IMR-90 (cell line): ENCODE data around the gene RTRAF. TPM values are rescaled to one million over a fixed set of nuclear protein-coding genes. Genes with fewer than 3 reads are reported as not detected.

Experiments used
- ATAC-seq: fragments of 200-7000 bp; cut with Tn5 transposase; 2 replicates; pipeline ENCODE4 v1.9.1; 2020; ENCODE audit warnings: low read depth, mild to moderate bottlenecking, moderate library complexity
- BruUV-seq: library from RNA; stranded (reverse); fragments of 400-500 nt; replicated peaks from 2 replicates; lab custom pipeline; 2021; lab: Mats Ljungman, UMichigan
- CTCF ChIA-PET: fragments of 300-600 bp; formaldehyde crosslinking; extraction: SDS; loops from one replicate; lab custom pipeline; 2021; ENCODE audit warnings: antibody characterized with exemption; lab: Yijun Ruan, JAX
- POLR2A ChIA-PET: fragments of 300-600 bp; sonication (Branson Sonifier 250); formaldehyde crosslinking; loops from one replicate; lab custom pipeline; 2022; ENCODE audit warnings: antibody characterized with exemption; ENCODE audit not compliant: unreplicated experiment; lab: Charles Lee
- DNase-seq: peaks from one replicate; pipeline ENCODE4 v3.0.0; 2013
- H2AFZ ChIP-seq: replicated peaks from 2 replicates; pipeline ENCODE3; 2013; ENCODE audit warnings: low read length, mild to moderate bottlenecking; ENCODE audit not compliant: poor library complexity
- H2AK5ac ChIP-seq: 2 replicates; pipeline ENCODE4 v1.6.1; 2013; ENCODE audit warnings: low read depth, low read length, inconsistent platforms
- H2AK9ac ChIP-seq: replicated peaks from 2 replicates; pipeline ENCODE3; 2013; ENCODE audit warnings: mild to moderate bottlenecking, low read depth, low read length, moderate library complexity; ENCODE audit not compliant: poor library complexity
- H2BK120ac ChIP-seq: 2 replicates; pipeline ENCODE4 v1.6.1; 2013; ENCODE audit warnings: low read depth, low read length, inconsistent platforms
- H2BK15ac ChIP-seq: 3 replicates; pipeline ENCODE4 v1.6.1; 2013; ENCODE audit warnings: low read depth, low read length, inconsistent platforms
- H2BK20ac ChIP-seq: 2 replicates; pipeline ENCODE4 v1.6.1; 2013; ENCODE audit warnings: low read depth, mild to moderate bottlenecking, inconsistent platforms, low read length, moderate library complexity
- H2BK5ac ChIP-seq: 2 replicates; pipeline ENCODE4 v1.6.1; 2013; ENCODE audit warnings: mild to moderate bottlenecking, low read depth, low read length, inconsistent platforms; ENCODE audit not compliant: poor library complexity, severe bottlenecking
- H3K14ac ChIP-seq: replicated peaks from 2 replicates; pipeline ENCODE4 v1.6.1; 2013; ENCODE audit warnings: low read depth, low read length, inconsistent platforms
- H3K18ac ChIP-seq: 2 replicates; pipeline ENCODE4 v1.6.1; 2013; ENCODE audit warnings: low read depth, low read length, control low read depth
- H3K23ac ChIP-seq: 2 replicates; pipeline ENCODE4 v1.6.1; 2013; ENCODE audit warnings: low read depth, low read length, inconsistent platforms
- H3K27ac ChIP-seq: 2 replicates; pipeline ENCODE4 v1.5.1; 2013; ENCODE audit warnings: mild to moderate bottlenecking, control low read depth, low read length; ENCODE audit not compliant: insufficient read depth
- H3K27me3 ChIP-seq: 2 replicates; pipeline ENCODE4 v1.6.1; 2013; ENCODE audit warnings: low read length; ENCODE audit not compliant: control insufficient read depth, insufficient read depth
- H3K36me3 ChIP-seq: 2 replicates; pipeline ENCODE4 v1.6.1; 2013; ENCODE audit warnings: low read length, mixed read lengths; ENCODE audit not compliant: control insufficient read depth, insufficient read depth
- H3K4ac ChIP-seq: 2 replicates; pipeline ENCODE4 v1.6.1; 2013; ENCODE audit warnings: low read depth, low read length, inconsistent platforms
- H3K4me1 ChIP-seq: 2 replicates; pipeline ENCODE4 v1.6.1; 2013; ENCODE audit warnings: low read length, mixed read lengths; ENCODE audit not compliant: control insufficient read depth, insufficient read depth
- H3K4me2 ChIP-seq: 2 replicates; pipeline ENCODE4 v1.6.1; 2013; ENCODE audit warnings: low read depth, mild to moderate bottlenecking, control low read depth, low read length, moderate library complexity
- H3K4me3 ChIP-seq: 2 replicates; pipeline ENCODE4 v1.5.1; 2013; ENCODE audit warnings: low read depth, mild to moderate bottlenecking, control low read depth, low read length, moderate library complexity; ENCODE audit not compliant: insufficient read depth
- H3K56ac ChIP-seq: 2 replicates; pipeline ENCODE4 v1.6.1; 2013; ENCODE audit warnings: low read length, inconsistent platforms; ENCODE audit not compliant: insufficient read depth; ENCODE audit errors: extremely low read depth
- H3K79me1 ChIP-seq, 2 experiments: 2 replicates each; pipeline ENCODE4 v1.6.1; 2013; ENCODE audit warnings: low read length in 2 of 2, inconsistent platforms in 1 of 2, low read depth in 1 of 2
- H3K9ac ChIP-seq: 2 replicates; pipeline ENCODE4 v1.6.1; 2013; ENCODE audit warnings: low read depth, low read length, control low read depth
- H3K9me1 ChIP-seq: 2 replicates; pipeline ENCODE4 v1.6.1; 2013; ENCODE audit warnings: low read length, inconsistent platforms; ENCODE audit not compliant: insufficient read depth
- H3K9me3 ChIP-seq: 2 replicates; pipeline ENCODE4 v1.6.1; 2013; ENCODE audit warnings: low read length; ENCODE audit not compliant: control insufficient read depth, insufficient read depth
- H4K20me1 ChIP-seq: 2 replicates; pipeline ENCODE4 v1.6.1; 2013; ENCODE audit warnings: low read length, inconsistent platforms; ENCODE audit not compliant: insufficient read depth
- H4K5ac ChIP-seq: 2 replicates; pipeline ENCODE4 v1.6.1; 2013; ENCODE audit warnings: mild to moderate bottlenecking, low read depth, low read length, control low read depth
- H4K8ac ChIP-seq, 2 experiments: 2 replicates each; pipeline ENCODE4 v1.6.1; 2013; ENCODE audit warnings: low read depth in 2 of 2, low read length in 2 of 2, control low read depth in 1 of 2, inconsistent platforms in 1 of 2
- H4K91ac ChIP-seq: 2 replicates; pipeline ENCODE4 v1.6.1; 2013; ENCODE audit warnings: low read depth, low read length, inconsistent platforms; ENCODE audit not compliant: insufficient read depth
- CTCF ChIP-seq: conservative IDR thresholded peaks from 2 replicates; pipeline ENCODE4 v1.5.1; 2012; ENCODE audit warnings: mild to moderate bottlenecking, low read depth, low read length, improper control_type of control experiment
- NFE2L2 ChIP-seq: fragments of 150-350 bp; IDR thresholded peaks from 2 replicates; pipeline ENCODE4 v1.6.1; 2016; ENCODE audit warnings: low read depth, mild to moderate bottlenecking, low read length
- RAD21 ChIP-seq: IDR thresholded peaks from 2 replicates; pipeline ENCODE4 v1.6.1; 2012; ENCODE audit warnings: low read length, improper control_type of control experiment
- SMC3 ChIP-seq: fragments of 150-350 bp; IDR thresholded peaks from 2 replicates; pipeline ENCODE4 v1.6.1; 2016; ENCODE audit warnings: low read depth, mild to moderate bottlenecking, antibody characterized with exemption, low read length, moderate library complexity
- WGBS, 2 experiments: methylation state at CpG; one replicate each; pipeline versions ENCODE4 v1.1.5 to v1.1.7; 2013; ENCODE audit warnings: missing lambda C conversion rate in 2 of 2; ENCODE audit not compliant: insufficient read length in 1 of 2; ENCODE audit errors: extremely low coverage in 2 of 2; 5-methylcytosine and 5-hydroxymethylcytosine counted together
- dilution Hi-C: fragments of 300-500 bp; cut with HindIII; formaldehyde crosslinking; loops from one replicate; pipeline ENCODE4 v1.14.3; 2018; ENCODE audit warnings: low sequenced_read_pairs; ENCODE audit not compliant: unreplicated experiment
- in situ Hi-C: fragments of 300-500 bp; cut with MboI; formaldehyde crosslinking; loops from 3 replicates; pipeline ENCODE4 v1.14.3; 2019; ENCODE audit warnings: low sequenced_read_pairs, inconsistent platforms, mixed read lengths
- intact Hi-C: fragments of 100-400 bp; cut with micrococcal nuclease; formaldehyde crosslinking; loops from 2 replicates; pipeline ENCODE4 v1.10.0; 2022
- polyA plus RNA-seq, 3 experiments: library from polyadenylated mRNA; depleted of rRNA; stranded (reverse); fragments of >200 nt; gene quantifications; 2 replicates each; pipeline ENCODE4 v1.2.3, GENCODE V29; 2012; ENCODE audit warnings: low replicate concordance in 1 of 3
- total RNA-seq: library from RNA; depleted of rRNA; stranded (reverse); fragments of >200 nt; gene quantifications from 2 replicates; pipeline ENCODE4 v1.2.3, GENCODE V29; 2012

RTRAF gene
- total and polyA plus RNA-seq, 2 of the 4 experiments (the other 2 are of a cell fraction) = 53.2 to 102 TPM

- no peak overlapping the region for H4K8ac ChIP-seq
- H3K18ac ChIP-seq = no peak overlapping the region
- peak; percentile 33; the same call in 1 of the 2 replicates for ATAC-seq
- no peak overlapping the region for H2BK20ac ChIP-seq
- H3K9me3 ChIP-seq = no peaks in the 10 kb centered on the region
- H2BK120ac ChIP-seq = no peak overlapping the region
- no CpG with 5 or more reads among the region's 4 CpGs for WGBS, 2 experiments
- H2AFZ ChIP-seq = no peak overlapping the region
- H3K4me3 ChIP-seq = no peak overlapping the region
- no peak overlapping the region for H4K5ac ChIP-seq
- H3K9me1 ChIP-seq = no peaks in the 10 kb centered on the region
- H4K20me1 ChIP-seq = no peaks in the 10 kb centered on the region
- dilution Hi-C loops = no loop called here
- no peak overlapping the region for H3K4me2 ChIP-seq
- POLR2A ChIA-PET = no interaction called here
- no peak overlapping the region for H4K91ac ChIP-seq
- no peak overlapping the region for H3K23ac ChIP-seq
- H3K4me1 ChIP-seq = peaks cover 2% of the 10 kb centered on the region; the same call in 1 of the 2 replicates
- TF ChIP-seq CTCF = peak; percentile 78
- TF ChIP-seq SMC3 = peak; percentile 86
- TF ChIP-seq RAD21 = peak; percentile 85
- TF ChIP-seq NFE2L2 = no peak
- no TSS peak for BruUV-seq
- H3K79me1 ChIP-seq = peaks cover 10 to 23% of the 10 kb centered on the region in 2 experiments
- no peaks in the 10 kb centered on the region for H3K27me3 ChIP-seq
- H3K4ac ChIP-seq = no peak overlapping the region
- H2BK5ac ChIP-seq = no peak overlapping the region
- DNase-seq = peak; percentile 68
- no peak overlapping the region for H2AK9ac ChIP-seq
- no peak overlapping the region for H2AK5ac ChIP-seq
- CTCF ChIA-PET = interaction anchor here (0.7 to 1.7 kb wide), 8 partner anchors 8 to 152 kb away, joined by 3 to 8 read pairs (median 3); partner anchors contain the start of gene NID2
- H3K9ac ChIP-seq = no peak overlapping the region; the same call in 1 of the 2 replicates
- peaks cover 9% of the 10 kb centered on the region for H3K36me3 ChIP-seq
- no peak overlapping the region for H3K14ac ChIP-seq
- intact Hi-C loops = loop anchor here (1.0 to 10.0 kb wide), 3 partner anchors 135 to 459 kb away; no protein-coding TSS in a partner anchor
- no peak overlapping the region for H3K27ac ChIP-seq
- H3K56ac ChIP-seq = no peak overlapping the region
- in situ Hi-C loops = loop anchor here (5.0 kb wide), 1 partner anchor 136 kb away; no protein-coding TSS in a partner anchor
- no peak overlapping the region for H2BK15ac ChIP-seq
Observed at GRCh38 chr14:51996148-51996746, 6.9 kb downstream of the RTRAF start.
